Measurements from ENCODE around the gene REEP3.

- TF ChIP-seq CTCF (IDR thresholded peaks at IDR 0.05) (no peak), EZH2 (IDR thresholded peaks at IDR 0.05; ENCODE audit: borderline replicate concordance, insufficient read depth, low read depth, low read length, poor library complexity, severe bottlenecking) (no peak)
These were observed 151.3 kb downstream of the REEP3 start for GRCh38 chr10:63672491-63672890.

All from B cell (primary cell).